ENCODE measurements around the gene GALNT14.
"Not testable (repeated sequence)": the region's sequence is repeated elsewhere in the genome, so short reads cannot be mapped to it uniquely, and the experiment has no call there.

The GALNT14 gene

GRCh38 chr2:30939364-30939763, 198.9 kb downstream of the GALNT14 start:
- no peak for DNase-seq (ENCODE audit: low read depth in 3 of 3)

DNA sequence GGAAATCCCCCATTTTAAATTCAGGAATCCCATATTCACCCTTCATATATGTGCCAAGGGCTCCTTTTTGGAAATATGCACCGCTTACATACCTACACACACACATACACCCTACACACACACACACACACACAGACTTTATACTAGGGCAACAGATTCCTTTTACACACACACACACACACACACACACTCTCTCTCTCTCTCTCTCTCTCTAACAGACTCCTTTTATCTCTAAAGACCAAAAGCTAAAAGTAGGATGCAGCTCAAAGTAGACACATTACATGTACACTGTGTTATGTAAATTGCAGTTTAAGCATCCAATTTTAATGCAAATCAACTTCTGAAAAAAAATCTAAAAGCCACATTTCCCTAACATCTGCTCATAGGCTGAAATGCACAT, 200.0 kb downstream of the GALNT14 start:
- DNase-seq (ENCODE audit: low read depth in 3 of 3) = no peak

GRCh38 chr2:30936977-30937376, 201.3 kb downstream of the GALNT14 start:
- no peak for DNase-seq (ENCODE audit: low read depth in 3 of 3)

DNA sequence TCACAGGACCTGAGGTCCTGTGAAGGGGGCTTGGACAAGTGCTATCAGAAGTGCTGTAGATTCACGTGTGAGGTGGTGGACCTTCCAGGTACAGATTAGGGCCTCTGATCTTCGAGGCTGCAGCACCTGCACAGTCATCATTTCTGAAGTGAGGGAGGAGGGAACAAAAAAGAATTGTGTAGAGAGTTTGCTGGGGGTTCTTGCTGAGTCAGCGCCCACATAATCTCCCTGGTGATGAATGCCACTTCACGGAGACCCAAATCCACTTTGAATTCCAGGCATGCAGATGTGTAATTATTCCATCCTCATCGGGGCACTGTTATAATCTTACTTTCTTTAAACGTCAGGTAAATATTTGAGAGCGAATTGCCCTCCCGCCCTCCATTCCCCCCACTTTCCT, 202.4 kb downstream of the GALNT14 start:
- DNase-seq (ENCODE audit: low read depth in 3 of 3) = no peak

DNA sequence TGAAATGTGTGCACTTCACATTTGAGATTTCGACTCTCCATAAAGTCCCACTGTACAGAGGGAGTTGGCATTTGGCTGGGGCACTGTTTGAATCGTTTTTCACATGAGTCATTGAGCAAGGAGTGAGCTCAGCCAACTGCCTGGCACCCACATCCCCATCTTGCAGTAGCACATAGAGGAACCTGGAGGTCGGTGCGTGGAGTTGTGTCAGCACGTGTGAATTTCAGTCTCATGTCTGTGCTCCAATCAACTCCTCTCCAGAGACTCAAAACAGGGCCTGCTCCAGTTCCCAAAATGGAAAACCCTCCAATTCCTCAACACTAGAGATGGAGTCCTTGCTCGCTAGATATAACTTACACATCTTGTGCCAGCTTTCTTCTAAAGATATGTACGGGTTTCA, 204.2 kb downstream of the GALNT14 start:
- no peak for DNase-seq (ENCODE audit: low read depth in 3 of 3)

DNA sequence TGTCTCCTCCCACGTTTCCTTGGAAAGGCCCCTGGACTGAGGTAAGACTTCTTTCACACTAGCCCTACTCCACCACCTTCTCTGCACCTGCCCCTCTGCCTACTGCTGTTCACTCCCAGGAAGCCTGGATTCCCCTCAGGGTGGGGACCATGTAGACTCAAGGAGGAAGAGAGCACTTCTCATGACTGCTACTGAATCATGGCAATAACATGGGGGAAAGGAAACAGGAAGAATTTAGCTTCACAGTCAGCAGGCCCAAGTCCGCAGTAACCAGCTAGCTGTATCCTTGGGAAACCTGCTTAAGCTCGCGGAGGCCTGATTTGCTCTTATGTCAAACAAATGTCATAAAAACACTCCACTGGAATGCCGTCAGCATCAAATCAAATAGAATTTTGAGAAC, 204.7 kb downstream of the GALNT14 start:
- DNase-seq (ENCODE audit: low read depth in 3 of 3) = no peak

- no peak for DNase-seq (ENCODE audit: low read depth in 3 of 3)
These were observed 205.4 kb downstream of the GALNT14 start for GRCh38 chr2:30932870-30933269.

DNA sequence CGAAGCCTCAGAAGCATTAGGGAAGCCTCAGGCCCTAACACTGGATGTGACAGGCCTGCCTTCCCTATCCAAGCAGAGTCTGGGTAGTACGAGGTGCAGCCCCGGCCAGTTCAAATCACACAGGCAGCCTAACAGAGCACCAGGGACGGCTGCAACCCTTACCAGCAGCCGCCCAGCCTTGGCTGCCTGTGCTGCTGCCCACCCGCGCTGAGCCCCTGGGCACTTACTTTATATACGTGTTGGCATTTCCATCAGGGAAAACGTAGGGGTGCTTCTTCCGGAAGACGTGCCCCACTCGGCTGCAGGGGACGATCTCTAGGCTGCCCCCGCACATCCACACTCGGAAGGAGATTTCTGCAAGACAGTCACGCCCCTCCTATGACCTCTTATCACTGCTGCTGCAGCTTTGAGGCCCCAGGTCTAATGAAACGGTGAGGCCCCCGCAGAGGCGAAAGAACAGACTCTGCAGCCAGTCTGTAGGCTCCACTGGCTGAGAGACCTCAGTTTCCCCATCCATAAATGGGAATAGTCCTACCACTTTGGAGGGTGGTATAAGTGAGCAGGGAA, 206.3 kb downstream of the GALNT14 start:
- no peak for DNase-seq (ENCODE audit: low read depth in 3 of 3)

DNA sequence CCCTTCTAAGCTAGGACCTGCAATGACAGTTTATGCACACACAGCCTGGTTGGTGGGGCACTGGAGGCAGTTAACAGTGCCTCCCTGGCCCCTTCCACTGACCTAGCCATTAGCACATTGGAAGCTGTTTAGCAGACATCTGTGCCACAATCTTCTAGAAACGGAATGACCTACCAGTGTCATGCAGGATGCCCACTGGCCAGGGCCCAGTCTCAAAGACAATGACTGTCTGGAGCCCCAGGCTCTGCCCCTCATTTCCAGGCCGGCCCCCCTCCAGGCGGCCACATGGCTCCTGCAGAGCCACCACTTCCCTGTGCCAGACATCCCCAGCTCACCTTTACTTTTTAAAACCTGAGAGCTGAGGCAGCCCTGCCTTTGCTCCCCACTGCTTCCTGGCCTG, 207.5 kb downstream of the GALNT14 start:
- DNase-seq (ENCODE audit: low read depth in 3 of 3) = no peak

DNA sequence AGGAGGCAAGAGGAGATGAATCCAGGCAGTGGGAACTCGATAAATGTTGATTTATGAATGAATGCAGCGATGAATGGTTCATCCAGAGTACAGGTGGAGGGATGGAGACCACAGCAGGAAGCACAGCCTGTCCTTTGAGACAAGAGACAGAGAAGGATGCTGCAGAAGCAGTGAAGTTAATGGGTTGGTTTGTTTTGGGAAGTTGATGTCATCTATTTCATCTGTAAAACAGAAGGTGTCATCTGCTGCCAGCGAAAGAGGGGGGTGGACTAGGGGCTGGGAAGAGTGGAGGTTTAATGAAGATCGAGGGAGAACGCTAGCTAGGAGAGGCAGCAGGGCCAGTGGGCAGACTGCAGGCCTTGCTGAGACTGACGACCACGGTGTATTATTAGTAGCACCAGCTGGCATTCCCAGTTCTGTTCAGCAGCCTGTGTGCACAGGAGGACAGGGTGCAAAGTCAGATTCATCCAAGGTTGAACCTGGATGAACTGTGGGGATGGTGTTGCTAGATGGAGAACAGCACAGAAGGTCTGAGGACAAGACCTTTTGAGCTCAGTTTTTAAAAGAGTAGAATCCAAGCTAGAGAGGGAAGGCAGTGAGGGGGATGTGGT, 210.7 kb downstream of the GALNT14 start:
- no peak for DNase-seq (ENCODE audit: low read depth in 3 of 3)

DNA sequence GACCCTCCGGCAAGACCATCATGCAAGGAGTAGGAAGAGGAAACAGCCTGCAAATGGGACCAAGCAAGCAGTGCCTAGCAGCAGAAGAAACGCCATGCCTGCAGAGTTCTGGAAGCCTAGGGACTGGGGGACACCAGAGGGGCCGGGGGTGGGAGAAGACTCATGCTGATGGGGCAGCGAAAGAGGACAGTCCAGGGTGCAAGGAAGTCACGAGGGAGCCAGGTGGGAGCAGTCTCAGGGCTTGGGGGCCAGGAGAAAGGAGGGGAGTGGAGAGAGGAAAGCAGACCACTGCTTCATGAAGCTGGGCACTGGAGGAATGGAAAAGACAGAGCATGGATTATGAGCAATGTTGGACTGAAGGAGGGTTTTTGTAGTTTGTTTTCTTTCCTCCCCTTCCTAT, 211.6 kb downstream of the GALNT14 start:
- no peak for DNase-seq (ENCODE audit: low read depth in 3 of 3)

- no peak for DNase-seq (ENCODE audit: low read depth in 3 of 3)
These were observed 214.6 kb downstream of the GALNT14 start for GRCh38 chr2:30923623-30924022.

DNA sequence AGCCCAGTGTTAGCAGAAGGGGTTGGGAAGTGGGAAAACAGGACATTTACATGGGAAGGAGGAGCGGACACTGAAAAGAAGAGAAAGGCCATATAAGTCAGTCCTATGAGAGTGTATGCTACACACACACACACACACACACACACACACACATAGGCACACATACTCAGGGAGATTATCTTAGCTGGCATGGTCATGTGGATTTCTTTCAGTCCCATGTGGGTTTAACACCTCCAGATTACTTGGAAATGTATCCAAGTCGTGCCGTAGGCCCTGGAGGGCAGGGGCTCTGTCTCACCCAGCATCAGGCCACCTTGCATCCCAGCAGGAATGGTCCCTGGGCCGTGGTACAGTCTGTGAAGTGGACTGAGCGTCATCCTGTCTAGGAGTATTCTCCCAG, 217.7 kb downstream of the GALNT14 start:
- DNase-seq (ENCODE audit: low read depth in 3 of 3) = no peak

DNA sequence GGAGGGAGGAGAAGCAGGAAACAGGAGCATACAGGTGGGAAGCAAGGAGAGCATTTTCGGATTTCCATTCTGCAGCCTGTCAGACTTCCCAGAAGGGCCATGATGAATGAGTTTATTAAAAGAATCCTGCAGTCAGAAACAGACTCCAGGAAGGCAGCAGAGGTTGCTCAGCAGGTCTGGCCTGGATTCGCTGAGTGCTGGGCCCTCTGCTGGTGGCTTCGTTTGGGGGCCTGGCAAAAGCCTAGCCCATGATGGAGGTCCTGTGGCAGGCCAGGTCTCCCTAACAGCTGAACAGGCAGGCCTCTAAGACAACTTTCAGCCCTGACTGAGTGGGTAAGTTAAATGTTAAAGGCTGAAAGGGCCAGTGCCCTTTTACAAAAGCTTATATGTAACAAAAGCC, 222.8 kb downstream of the GALNT14 start:
- no peak for DNase-seq (ENCODE audit: low read depth in 3 of 3)

DNA sequence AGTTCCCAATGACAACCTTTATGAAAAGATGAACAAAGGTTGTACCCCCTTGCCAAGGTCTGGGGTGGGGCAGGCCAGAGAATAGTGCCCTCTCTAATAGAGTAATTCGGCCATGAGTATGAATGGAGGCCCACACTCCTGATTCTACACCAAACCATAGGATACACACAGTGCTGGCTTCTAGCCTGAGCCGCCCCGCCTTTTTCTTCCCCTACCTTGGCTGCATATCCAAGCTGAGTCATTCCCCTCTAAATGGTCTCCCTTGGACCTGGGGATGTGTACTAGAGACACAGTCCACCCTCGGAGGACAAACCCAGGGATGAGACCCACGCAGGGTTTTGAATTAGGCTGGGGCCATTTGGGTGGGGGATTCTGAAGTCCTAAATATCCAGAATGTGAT, 223.8 kb downstream of the GALNT14 start:
- DNase-seq (ENCODE audit: low read depth in 3 of 3) = no peak

DNA sequence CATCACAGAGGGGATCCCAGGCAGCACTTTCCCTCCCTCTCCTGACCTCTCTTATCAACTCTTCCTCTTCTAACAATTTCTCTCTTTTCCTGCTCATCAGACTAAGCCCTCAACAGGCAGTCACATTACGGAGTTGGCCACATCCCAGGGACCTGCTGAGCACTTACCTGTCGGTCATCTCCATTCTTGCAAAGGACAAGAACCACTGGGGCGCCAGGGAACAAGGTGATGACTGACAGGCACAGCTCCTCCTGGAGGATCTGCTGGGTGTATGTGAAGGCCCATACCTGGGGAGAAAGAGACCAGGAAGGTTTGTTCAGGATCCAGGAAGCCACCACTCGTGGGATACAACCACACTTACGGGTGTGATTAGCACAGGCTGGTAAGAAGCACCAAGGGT, 226.2 kb downstream of the GALNT14 start:
- no peak for DNase-seq (ENCODE audit: low read depth in 3 of 3)

DNA sequence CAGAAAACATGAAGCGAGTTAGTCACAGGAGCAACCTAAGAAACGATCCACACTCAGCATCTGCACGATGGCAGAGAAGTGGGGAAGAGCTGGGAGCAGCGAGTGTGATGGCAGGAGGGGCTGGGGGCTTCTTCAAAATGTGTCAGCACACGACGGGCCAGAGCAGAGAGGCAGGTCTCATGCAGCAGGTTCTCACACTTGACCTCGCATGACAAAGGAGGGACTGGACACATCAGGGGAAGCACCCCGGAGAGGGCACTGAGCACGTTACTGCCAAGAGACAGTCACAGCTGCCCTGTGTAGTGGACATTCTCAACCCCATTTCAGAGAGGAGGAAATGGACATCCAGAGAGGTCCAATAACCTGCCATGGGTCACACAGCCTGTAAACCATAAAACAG, 226.9 kb downstream of the GALNT14 start:
- DNase-seq (ENCODE audit: low read depth in 3 of 3) = no peak

GRCh38 chr2:30910686-30911085, 227.6 kb downstream of the GALNT14 start:
- no peak for DNase-seq (ENCODE audit: low read depth in 3 of 3)

GRCh38 chr2:30904437-30904836, 233.8 kb downstream of the GALNT14 start:
- DNase-seq (ENCODE audit: low read depth in 3 of 3) = not testable (repeated sequence)

DNA sequence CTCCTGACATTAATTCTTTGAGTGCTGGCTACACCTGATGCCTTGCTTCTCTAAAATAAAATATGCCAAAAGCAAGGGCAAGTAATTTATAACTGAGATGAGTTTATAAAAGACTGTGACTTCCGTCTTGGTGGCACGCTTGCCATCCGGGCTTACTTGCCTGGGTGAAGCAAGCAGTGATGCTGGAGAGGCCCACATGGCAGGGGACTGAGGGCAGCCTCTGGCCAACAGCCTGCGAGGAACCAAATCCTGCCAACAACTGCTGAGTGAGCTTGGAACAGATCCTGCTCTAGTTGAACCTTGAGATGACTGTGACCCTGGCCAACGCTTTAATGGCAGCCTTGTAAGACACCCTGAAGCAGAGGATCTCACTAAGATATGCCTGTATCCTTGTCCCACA, 234.9 kb downstream of the GALNT14 start:
- DNase-seq (ENCODE audit: low read depth in 3 of 3) = no peak

DNA sequence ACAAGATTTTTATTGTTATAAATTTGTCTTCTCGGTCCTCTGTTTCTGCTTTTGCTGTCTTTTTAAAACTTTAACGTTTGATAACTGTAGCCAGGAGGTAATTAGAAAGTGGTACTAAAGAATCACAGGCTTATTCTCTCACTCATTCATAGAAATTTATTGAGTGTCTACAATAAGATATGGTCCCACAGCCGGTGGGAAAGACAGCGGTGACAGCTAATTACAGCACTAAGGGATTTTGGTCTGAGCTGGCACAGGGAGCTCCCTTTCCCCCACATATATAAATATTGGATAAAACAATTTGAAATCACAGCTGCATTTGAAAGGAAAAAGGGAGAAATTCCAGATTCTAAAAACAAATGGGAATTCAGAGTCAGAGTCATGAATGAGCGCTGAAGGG, 237.9 kb downstream of the GALNT14 start:
- DNase-seq (ENCODE audit: low read depth in 3 of 3) = no peak

- DNase-seq (ENCODE audit: low read depth in 3 of 3) = no peak
These were observed 238.7 kb downstream of the GALNT14 start for GRCh38 chr2:30899516-30900054.

DNA sequence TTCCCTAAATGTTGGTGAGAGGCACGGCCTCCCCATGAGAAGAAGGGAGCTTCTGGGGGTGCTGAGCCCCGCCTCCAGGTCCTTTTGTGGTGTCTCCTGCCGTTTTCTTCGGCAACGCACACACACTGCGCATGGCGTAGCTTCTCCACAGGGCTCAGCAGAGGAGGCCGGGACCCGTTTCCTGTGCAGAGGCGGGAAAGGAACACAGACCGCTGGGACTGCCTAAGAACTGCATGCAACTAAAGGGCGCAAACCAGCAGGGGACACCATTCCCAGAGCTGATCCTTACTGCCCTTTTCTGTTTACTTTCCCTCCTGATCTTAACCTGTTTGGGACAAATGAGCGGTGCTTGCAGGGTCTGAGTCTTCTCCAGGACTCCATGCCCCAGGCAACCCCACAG, 240.7 kb downstream of the GALNT14 start:
- DNase-seq (ENCODE audit: low read depth in 3 of 3) = no peak
